Upper lobe of left lung (tissue), 4 donors: ENCODE data around the gene PIP5K1C.

Source experiments
- CTCF ChIP-seq, 6 experiments: fragments of 450-650 bp in 4 of 6; fragments of 200-600 bp in 2 of 6; sonication (generic) in 2 of 6; IDR thresholded peaks; one replicate each; pipeline ENCODE4 v1.5.1; 2016 to 2019; ENCODE audit warnings: antibody characterized with exemption in 6 of 6
- EP300 ChIP-seq, 4 donors: sonication (generic); formaldehyde crosslinking; IDR thresholded peaks; one replicate each; pipeline ENCODE4 v1.5.1; 2017; ENCODE audit warnings: antibody characterized with exemption in 4 of 4, control low read depth in 2 of 4
- POLR2A ChIP-seq, 4 donors: fragments of 450-650 bp; IDR thresholded peaks; one replicate each; pipeline ENCODE4 v1.5.1; 2016 to 2017; ENCODE audit warnings: antibody characterized with exemption in 4 of 4, mild to moderate bottlenecking in 2 of 4
- POLR2AphosphoS5 ChIP-seq, 2 donors: sonication (generic); formaldehyde crosslinking; IDR thresholded peaks; one replicate each; pipeline ENCODE4 v1.5.1; 2017; ENCODE audit warnings: antibody characterized with exemption in 2 of 2

GRCh38 chr19:3653081-3653795 is 47.0 kb downstream of the PIP5K1C start:
- no peak for TF ChIP-seq CTCF (IDR thresholded peaks at IDR 0.05)
- no peak for TF ChIP-seq POLR2A (IDR thresholded peaks at IDR 0.05)
- TF ChIP-seq EP300 (IDR thresholded peaks at IDR 0.05): no peak
- no peak for TF ChIP-seq POLR2AphosphoS5 (IDR thresholded peaks at IDR 0.05)
